ENCODE results near the gene WDR54.

The WDR54 gene

DNA sequence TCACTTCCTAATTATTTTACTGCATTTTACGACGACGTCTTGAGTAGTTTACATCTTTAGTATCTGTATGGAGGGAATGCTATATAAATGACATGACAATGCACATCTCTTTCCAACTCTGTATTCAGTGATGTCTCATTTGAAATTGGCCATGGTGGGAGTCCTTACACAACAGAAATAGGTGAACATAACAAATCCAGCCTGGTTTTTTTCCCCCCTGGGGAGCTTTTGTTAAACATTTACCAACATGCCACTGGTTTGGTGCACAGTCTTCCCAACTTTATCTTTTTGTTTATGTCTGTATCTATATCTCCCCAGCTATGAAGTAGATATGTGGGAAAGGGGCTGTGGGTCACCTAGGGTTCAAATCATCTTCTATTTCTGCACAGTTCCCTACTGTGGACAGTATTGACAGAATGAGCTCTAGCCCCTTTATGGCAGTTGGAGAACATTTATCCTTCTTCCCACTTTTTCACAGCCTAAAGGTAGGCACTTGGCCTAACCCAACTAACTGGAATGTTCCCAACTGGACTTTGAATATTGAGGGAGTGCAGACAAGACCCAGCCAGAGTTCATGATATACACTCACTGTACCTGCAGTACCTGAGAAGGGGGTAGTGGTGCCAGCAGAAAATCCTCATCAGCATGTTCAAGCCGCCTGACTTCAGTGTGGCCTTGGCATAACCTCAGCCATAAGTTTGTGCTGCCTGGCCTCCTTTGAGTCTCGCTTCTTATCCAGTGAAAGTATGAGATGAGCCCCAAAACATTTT lies 25.9 kb downstream of the WDR54 start:
- no peak for DNase-seq (ENCODE audit: low read depth, low spot score)
- TF ChIP-seq EZH2 (IDR thresholded peaks at IDR 0.05) (no peak), FOXP2 (optimal IDR thresholded peaks at IDR 0.05; ENCODE audit: control extremely low read depth, extremely low read length, insufficient read depth) (no peak), POLR2AphosphoS5 (IDR thresholded peaks at IDR 0.05; ENCODE audit: borderline replicate concordance, low read depth, low read length) (no peak)
- Histone ChIP-seq H3K4me3 (no peak overlapping the region), H3K27ac (no peak overlapping the region), H3K36me3 (ENCODE audit: insufficient read depth, low read length) (no peaks in the 10 kb centered on the region), H3K9ac (ENCODE audit: insufficient read length) (no peak overlapping the region), H3K9me3 (ENCODE audit: low read depth, low read length) (no peaks in the 10 kb centered on the region)

- no peak for DNase-seq (ENCODE audit: low read depth, low spot score)
- no peak overlapping the region for H3K9ac ChIP-seq (ENCODE audit: insufficient read length)
- TF ChIP-seq FOXP2 (optimal IDR thresholded peaks at IDR 0.05; ENCODE audit: control extremely low read depth, extremely low read length, insufficient read depth) (no peak), EZH2 (IDR thresholded peaks at IDR 0.05) (no peak), POLR2AphosphoS5 (IDR thresholded peaks at IDR 0.05; ENCODE audit: borderline replicate concordance, low read depth, low read length) (no peak)
- H3K9me3 ChIP-seq (ENCODE audit: low read depth, low read length): no peaks in the 10 kb centered on the region
- no peaks in the 10 kb centered on the region for H3K36me3 ChIP-seq (ENCODE audit: insufficient read depth, low read length)
- no peak overlapping the region for H3K4me3 ChIP-seq
- no peak overlapping the region for H3K27ac ChIP-seq
Measured at GRCh38 chr2:74448771-74449170, 27.2 kb downstream of the WDR54 start.

GRCh38 chr2:74450570-74451190 lies 29.1 kb downstream of the WDR54 start:
- no peak for DNase-seq (ENCODE audit: low read depth, low spot score)
- no peak overlapping the region for H3K9ac ChIP-seq (ENCODE audit: insufficient read length)
- no peaks in the 10 kb centered on the region for H3K36me3 ChIP-seq (ENCODE audit: insufficient read depth, low read length)
- H3K27ac ChIP-seq: no peak overlapping the region
- no peak for TF ChIP-seq FOXP2 (optimal IDR thresholded peaks at IDR 0.05; ENCODE audit: control extremely low read depth, extremely low read length, insufficient read depth)
- no peak for TF ChIP-seq EZH2 (IDR thresholded peaks at IDR 0.05)
- TF ChIP-seq POLR2AphosphoS5 (IDR thresholded peaks at IDR 0.05; ENCODE audit: borderline replicate concordance, low read depth, low read length): no peak
- H3K4me3 ChIP-seq: no peak overlapping the region
- H3K9me3 ChIP-seq (ENCODE audit: low read depth, low read length): no peaks in the 10 kb centered on the region

- Histone ChIP-seq H3K27ac (0 out of 2 replicates have a peak within 1 kb of the TSS, but pooled peaks have one; percentile 56), H3K4me3 (peak within 1 kb of the TSS; percentile 87), H3K9ac (ENCODE audit: insufficient read length) (peak within 1 kb of the TSS; percentile 71), H3K36me3 (ENCODE audit: insufficient read depth, low read length) (no peaks in the 10 kb centered on the region), H3K9me3 (ENCODE audit: low read depth, low read length) (no peaks in the 10 kb centered on the region)
- peak; percentile 95 for DNase-seq (ENCODE audit: low read depth, low spot score)
- TF ChIP-seq POLR2AphosphoS5 (IDR thresholded peaks at IDR 0.05; ENCODE audit: borderline replicate concordance, low read depth, low read length): peak; percentile 83
- no peak for TF ChIP-seq EZH2 (IDR thresholded peaks at IDR 0.05)
- peak; percentile 98 for TF ChIP-seq FOXP2 (optimal IDR thresholded peaks at IDR 0.05; ENCODE audit: control extremely low read depth, extremely low read length, insufficient read depth)
Measured at GRCh38 chr2:74454654-74455511, 33.4 kb downstream of the WDR54 start, which contains the start of gene INO80B. INO80B (plus strand) TSS chr2:74455087; CDS start chr2:74455117, 30 bp downstream.

DNA sequence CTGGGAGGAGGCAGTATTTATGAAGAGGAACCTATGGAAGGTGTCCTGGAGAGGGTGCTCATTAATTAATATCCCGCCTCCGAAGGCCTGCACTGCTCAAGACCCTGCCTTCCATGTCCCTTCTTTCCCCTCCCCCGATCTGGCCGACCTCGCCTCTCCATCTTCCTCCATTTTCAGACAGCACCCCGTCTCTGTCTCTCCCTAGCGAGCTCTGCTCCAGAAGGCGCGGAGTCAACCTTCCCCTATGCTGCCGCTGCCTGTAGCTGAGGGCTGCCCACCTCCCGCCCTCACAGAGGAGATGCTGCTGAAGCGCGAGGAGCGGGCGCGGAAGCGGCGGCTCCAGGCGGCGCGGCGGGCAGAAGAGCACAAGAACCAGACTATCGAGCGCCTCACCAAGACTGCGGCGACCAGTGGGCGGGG lies 35.6 kb downstream of the WDR54 start:
- Histone ChIP-seq H3K9ac (ENCODE audit: insufficient read length) (peak overlapping the region; percentile 86), H3K9me3 (ENCODE audit: low read depth, low read length) (no peaks in the 10 kb centered on the region), H3K27ac (no peak overlapping the region), H3K4me3 (peak overlapping the region; percentile 99), H3K36me3 (ENCODE audit: insufficient read depth, low read length) (peaks cover 5% of the 10 kb centered on the region; the same call in 1 of the 2 replicates)
- DNase-seq (ENCODE audit: low read depth, low spot score): no peak
- no peak for TF ChIP-seq POLR2AphosphoS5 (IDR thresholded peaks at IDR 0.05; ENCODE audit: borderline replicate concordance, low read depth, low read length)
- no peak for TF ChIP-seq EZH2 (IDR thresholded peaks at IDR 0.05)
- no peak for TF ChIP-seq FOXP2 (optimal IDR thresholded peaks at IDR 0.05; ENCODE audit: control extremely low read depth, extremely low read length, insufficient read depth)

- Histone ChIP-seq H3K27ac (peak overlapping the region; percentile 65), H3K9me3 (ENCODE audit: low read depth, low read length) (no peaks in the 10 kb centered on the region), H3K4me3 (peak overlapping the region; percentile 99), H3K36me3 (ENCODE audit: insufficient read depth, low read length) (peaks cover 10% of the 10 kb centered on the region; the same call in 1 of the 2 replicates), H3K9ac (ENCODE audit: insufficient read length) (peak overlapping the region; percentile 86)
- no peak for DNase-seq (ENCODE audit: low read depth, low spot score)
- TF ChIP-seq FOXP2 (optimal IDR thresholded peaks at IDR 0.05; ENCODE audit: control extremely low read depth, extremely low read length, insufficient read depth) (no peak), EZH2 (IDR thresholded peaks at IDR 0.05) (no peak), POLR2AphosphoS5 (IDR thresholded peaks at IDR 0.05; ENCODE audit: borderline replicate concordance, low read depth, low read length) (peak; percentile 69; the same call in 1 of the 2 replicates)
Measured at GRCh38 chr2:74457549-74458131, 36.1 kb downstream of the WDR54 start.

GRCh38 chr2:74458132-74458937 lies 36.8 kb downstream of the WDR54 start, which contains the start of gene WBP1:
WBP1 (plus strand) TSS chr2:74458438; CDS start chr2:74458603, 165 bp downstream.
- TF ChIP-seq FOXP2 (optimal IDR thresholded peaks at IDR 0.05; ENCODE audit: control extremely low read depth, extremely low read length, insufficient read depth) (no peak), POLR2AphosphoS5 (IDR thresholded peaks at IDR 0.05; ENCODE audit: borderline replicate concordance, low read depth, low read length) (peak; percentile 0; the same call in 1 of the 2 replicates), EZH2 (IDR thresholded peaks at IDR 0.05) (no peak)
- H3K36me3 ChIP-seq (ENCODE audit: insufficient read depth, low read length): peaks cover 17% of the 10 kb centered on the region; the same call in 1 of the 2 replicates
- H3K9ac ChIP-seq (ENCODE audit: insufficient read length): peak within 1 kb of the TSS; percentile 92
- H3K9me3 ChIP-seq (ENCODE audit: low read depth, low read length): no peaks in the 10 kb centered on the region
- DNase-seq (ENCODE audit: low read depth, low spot score): peak; percentile 100
- peak within 1 kb of the TSS; percentile 65 for H3K27ac ChIP-seq
- peak within 1 kb of the TSS; percentile 99 for H3K4me3 ChIP-seq

Measured in SK-N-MC (cell line).